Measurements from ENCODE around the gene PGBD5. TPM values are rescaled to one million over a fixed set of nuclear protein-coding genes. Genes with fewer than 3 reads are reported as not detected.
"Not testable (repeated sequence)": the region's sequence is repeated elsewhere in the genome, so short reads cannot be mapped to it uniquely, and the experiment has no call there.

The PGBD5 gene, protein sequence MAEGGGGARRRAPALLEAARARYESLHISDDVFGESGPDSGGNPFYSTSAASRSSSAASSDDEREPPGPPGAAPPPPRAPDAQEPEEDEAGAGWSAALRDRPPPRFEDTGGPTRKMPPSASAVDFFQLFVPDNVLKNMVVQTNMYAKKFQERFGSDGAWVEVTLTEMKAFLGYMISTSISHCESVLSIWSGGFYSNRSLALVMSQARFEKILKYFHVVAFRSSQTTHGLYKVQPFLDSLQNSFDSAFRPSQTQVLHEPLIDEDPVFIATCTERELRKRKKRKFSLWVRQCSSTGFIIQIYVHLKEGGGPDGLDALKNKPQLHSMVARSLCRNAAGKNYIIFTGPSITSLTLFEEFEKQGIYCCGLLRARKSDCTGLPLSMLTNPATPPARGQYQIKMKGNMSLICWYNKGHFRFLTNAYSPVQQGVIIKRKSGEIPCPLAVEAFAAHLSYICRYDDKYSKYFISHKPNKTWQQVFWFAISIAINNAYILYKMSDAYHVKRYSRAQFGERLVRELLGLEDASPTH
- total RNA-seq (ENCODE audit: unreplicated experiment): 2.0 TPM
- long read RNA-seq: 0 reads

DNA sequence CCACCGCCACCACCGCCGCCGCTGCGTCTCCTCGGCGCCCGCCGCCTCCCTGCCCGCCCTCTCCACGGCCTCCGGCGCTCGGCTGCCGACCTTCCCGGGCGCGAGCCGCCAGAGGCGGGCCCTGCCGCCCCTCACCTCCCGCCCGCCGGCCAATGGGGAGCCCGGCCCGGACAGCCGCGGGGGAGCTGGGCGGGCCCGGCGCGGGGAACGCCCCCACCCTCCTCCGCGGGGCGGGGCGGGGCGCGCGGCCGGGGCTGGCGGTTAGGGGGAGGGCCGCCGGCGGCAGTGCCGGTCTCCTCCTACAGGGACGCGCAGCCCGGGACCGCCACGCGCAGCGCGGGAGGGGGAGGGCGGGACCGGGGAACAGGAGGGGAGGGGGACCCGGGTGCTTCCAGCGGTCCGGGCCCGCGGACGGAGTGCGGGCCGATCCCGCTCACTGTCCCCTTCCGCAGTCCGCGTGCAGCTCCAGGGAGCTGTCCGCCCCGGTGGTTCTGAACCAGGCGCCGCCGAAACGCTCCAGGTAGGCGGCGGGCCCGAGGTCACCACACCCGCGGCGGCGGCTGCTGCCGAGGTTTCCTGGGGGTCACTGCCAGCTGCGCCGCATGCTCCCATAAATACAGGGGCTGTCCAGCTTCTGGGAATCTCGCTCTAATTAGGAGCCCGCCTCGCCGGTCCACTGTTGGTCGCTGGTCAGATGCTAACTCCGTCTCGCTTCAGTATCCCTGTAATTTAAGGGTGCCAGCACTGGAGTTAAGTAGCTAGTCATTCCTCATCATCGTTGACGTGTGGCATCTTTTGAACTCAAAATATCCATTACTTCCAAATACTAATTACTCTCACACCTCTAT is at the start of gene PGBD5:
TSS of gene PGBD5 (minus strand) at position 87 of the 848 bp plus-strand sequence. CDS start 404 bp downstream, outside the sequence.
- Mint-ChIP-seq H3K4me1 (ENCODE audit: unreplicated experiment) (peaks cover 34% of the 10 kb centered on the region), H3K9me3 (ENCODE audit: unreplicated experiment) (no peaks in the 10 kb centered on the region), H3K36me3 (ENCODE audit: low read depth, unreplicated experiment) (peaks cover 6% of the 10 kb centered on the region), H3K4me3 (ENCODE audit: unreplicated experiment) (peak within 1 kb of the TSS; percentile 90), H3K27ac (ENCODE audit: unreplicated experiment) (peak within 1 kb of the TSS; percentile 68), H3K27me3 (ENCODE audit: unreplicated experiment) (peaks cover 16% of the 10 kb centered on the region)
- TF ChIP-seq, protein P1, sequence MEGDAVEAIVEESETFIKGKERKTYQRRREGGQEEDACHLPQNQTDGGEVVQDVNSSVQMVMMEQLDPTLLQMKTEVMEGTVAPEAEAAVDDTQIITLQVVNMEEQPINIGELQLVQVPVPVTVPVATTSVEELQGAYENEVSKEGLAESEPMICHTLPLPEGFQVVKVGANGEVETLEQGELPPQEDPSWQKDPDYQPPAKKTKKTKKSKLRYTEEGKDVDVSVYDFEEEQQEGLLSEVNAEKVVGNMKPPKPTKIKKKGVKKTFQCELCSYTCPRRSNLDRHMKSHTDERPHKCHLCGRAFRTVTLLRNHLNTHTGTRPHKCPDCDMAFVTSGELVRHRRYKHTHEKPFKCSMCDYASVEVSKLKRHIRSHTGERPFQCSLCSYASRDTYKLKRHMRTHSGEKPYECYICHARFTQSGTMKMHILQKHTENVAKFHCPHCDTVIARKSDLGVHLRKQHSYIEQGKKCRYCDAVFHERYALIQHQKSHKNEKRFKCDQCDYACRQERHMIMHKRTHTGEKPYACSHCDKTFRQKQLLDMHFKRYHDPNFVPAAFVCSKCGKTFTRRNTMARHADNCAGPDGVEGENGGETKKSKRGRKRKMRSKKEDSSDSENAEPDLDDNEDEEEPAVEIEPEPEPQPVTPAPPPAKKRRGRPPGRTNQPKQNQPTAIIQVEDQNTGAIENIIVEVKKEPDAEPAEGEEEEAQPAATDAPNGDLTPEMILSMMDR (IDR thresholded peaks at IDR 0.05; ENCODE audit: unreplicated experiment): no peak
- peak; percentile 85 for DNase-seq (ENCODE audit: low spot score)

DNA sequence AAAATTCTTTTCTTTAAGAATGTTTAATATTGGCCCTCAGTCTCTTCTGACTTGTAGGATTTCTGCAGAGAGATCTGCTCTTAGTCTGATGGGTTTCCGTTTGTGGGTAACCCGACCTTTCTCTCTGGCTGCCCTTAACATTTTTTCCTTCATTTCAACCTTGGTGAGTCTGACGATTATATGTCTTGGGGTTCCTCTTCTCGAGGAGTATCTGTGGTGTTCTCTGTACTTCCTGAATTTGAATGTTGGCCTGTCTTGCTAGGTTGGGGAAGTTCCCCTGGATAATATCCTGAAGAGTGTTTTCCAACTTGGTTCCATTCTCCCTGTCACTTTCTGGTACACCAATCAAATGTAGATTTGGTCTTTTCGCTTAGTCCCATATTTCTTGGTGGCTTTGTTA is 48.8 kb upstream of the PGBD5 start:
- not testable (repeated sequence) for H3K27me3 Mint-ChIP-seq (ENCODE audit: unreplicated experiment); H3K4me3 Mint-ChIP-seq (ENCODE audit: unreplicated experiment)

DNA sequence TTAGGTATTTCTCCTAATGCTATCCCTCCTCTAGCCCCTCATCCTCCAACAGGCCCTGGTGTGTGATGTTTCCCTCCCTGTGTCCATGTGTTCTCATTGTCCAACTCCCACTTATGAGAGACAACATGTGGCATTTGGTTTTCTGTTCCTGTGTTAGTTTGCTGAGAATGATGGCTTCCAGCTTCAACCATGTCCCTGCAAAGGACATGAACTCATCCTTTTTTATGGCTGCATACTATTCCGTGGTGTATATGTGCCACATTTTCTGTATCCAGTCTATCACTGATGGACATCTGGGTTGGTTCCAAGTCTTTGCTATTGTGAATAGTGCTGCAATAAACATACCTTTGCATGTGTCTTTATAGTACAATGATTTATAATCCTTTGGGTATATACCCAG is 44.6 kb upstream of the PGBD5 start:
- not testable (repeated sequence) for H3K4me1 Mint-ChIP-seq (ENCODE audit: unreplicated experiment); H3K27ac Mint-ChIP-seq (ENCODE audit: unreplicated experiment); DNase-seq (ENCODE audit: low spot score); H3K36me3 Mint-ChIP-seq (ENCODE audit: low read depth, unreplicated experiment); H3K4me3 Mint-ChIP-seq (ENCODE audit: unreplicated experiment); H3K9me3 Mint-ChIP-seq (ENCODE audit: unreplicated experiment); H3K27me3 Mint-ChIP-seq (ENCODE audit: unreplicated experiment)

More for the DNA sequence above, 48.8 kb upstream of the PGBD5 start:
- not testable (repeated sequence) for DNase-seq (ENCODE audit: low spot score); H3K4me1 Mint-ChIP-seq (ENCODE audit: unreplicated experiment); H3K27ac Mint-ChIP-seq (ENCODE audit: unreplicated experiment); H3K9me3 Mint-ChIP-seq (ENCODE audit: unreplicated experiment); H3K36me3 Mint-ChIP-seq (ENCODE audit: low read depth, unreplicated experiment)

DNA sequence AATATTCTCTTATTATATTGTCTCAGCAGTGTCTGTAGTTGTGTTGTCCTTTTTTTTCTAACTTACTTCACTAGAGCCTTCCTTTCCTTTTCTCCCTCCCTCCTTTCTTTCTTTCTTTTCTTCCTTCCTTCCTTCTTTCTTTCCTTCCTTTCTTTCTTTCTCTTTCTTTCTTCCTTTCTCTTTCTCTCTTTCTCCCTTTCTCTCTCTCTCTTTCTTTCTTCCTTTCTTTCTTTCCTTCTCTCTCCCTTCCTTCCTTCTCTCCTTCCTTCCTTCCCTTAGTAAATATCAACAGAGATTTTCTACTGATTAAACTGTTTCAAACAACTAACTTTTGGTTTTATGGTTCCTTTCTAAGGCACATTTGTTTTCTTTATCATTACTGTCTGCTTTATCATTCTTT is 43.1 kb upstream of the PGBD5 start:
- Mint-ChIP-seq H3K36me3 (ENCODE audit: low read depth, unreplicated experiment) (peaks cover 3% of the 10 kb centered on the region), H3K4me1 (ENCODE audit: unreplicated experiment) (peaks cover 3% of the 10 kb centered on the region), H3K27ac (ENCODE audit: unreplicated experiment) (no peak overlapping the region), H3K9me3 (ENCODE audit: unreplicated experiment) (no peaks in the 10 kb centered on the region), H3K4me3 (ENCODE audit: unreplicated experiment) (no peak overlapping the region), H3K27me3 (ENCODE audit: unreplicated experiment) (no peaks in the 10 kb centered on the region)
- TF ChIP-seq, protein P1 (IDR thresholded peaks at IDR 0.05; ENCODE audit: unreplicated experiment): no peak
- no peak for DNase-seq (ENCODE audit: low spot score)

DNA sequence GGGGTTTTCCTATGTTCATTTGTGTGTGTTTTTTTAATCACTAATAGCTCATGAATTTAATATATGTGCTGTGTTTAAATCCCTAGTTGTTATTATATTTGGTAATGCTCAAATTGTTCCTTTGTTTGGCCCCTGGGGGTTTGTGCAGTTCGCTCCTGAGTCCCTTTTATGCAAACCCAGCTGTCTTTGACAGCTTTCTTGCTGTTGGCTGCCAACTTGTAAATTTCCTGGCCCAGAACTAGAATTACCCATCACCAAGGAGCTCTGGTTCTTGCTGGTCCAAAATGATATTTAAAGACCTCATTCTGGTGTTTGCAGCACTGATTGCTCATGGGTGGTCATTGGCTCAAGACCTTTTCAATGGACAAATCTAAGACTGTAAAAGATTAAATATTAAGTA is 39.6 kb upstream of the PGBD5 start:
- H3K4me1 Mint-ChIP-seq (ENCODE audit: unreplicated experiment): peaks cover 3% of the 10 kb centered on the region
- TF ChIP-seq, protein P1 (IDR thresholded peaks at IDR 0.05; ENCODE audit: unreplicated experiment): no peak
- DNase-seq (ENCODE audit: low spot score): no peak
- H3K27ac Mint-ChIP-seq (ENCODE audit: unreplicated experiment): no peak overlapping the region
- no peaks in the 10 kb centered on the region for H3K27me3 Mint-ChIP-seq (ENCODE audit: unreplicated experiment)
- peaks cover 3% of the 10 kb centered on the region for H3K36me3 Mint-ChIP-seq (ENCODE audit: low read depth, unreplicated experiment)
- H3K4me3 Mint-ChIP-seq (ENCODE audit: unreplicated experiment): no peak overlapping the region
- H3K9me3 Mint-ChIP-seq (ENCODE audit: unreplicated experiment): no peaks in the 10 kb centered on the region

Data from endothelial cell (in vitro differentiated cells).